Measurements from ENCODE around the gene DSCAM.

DNA sequence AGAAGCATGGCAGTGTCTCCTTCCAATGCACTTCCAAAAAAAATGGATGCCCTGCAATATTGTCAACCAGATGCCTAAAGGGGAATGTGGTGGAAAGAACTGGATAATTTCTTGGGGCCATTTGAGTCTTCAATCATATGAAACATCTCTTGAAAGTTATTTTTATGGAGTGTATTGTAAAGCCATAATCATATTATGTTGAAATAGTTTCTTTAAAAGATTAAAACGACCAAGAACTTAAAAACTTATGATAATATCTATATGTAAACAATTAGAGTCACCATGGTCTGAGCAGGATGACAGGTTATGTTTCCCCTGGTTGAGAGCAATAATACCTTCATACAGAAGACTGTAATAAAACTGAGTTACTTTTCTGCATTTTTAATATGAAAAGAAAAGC lies 522.6 kb downstream of the DSCAM start:
- TF ChIP-seq, protein P1, sequence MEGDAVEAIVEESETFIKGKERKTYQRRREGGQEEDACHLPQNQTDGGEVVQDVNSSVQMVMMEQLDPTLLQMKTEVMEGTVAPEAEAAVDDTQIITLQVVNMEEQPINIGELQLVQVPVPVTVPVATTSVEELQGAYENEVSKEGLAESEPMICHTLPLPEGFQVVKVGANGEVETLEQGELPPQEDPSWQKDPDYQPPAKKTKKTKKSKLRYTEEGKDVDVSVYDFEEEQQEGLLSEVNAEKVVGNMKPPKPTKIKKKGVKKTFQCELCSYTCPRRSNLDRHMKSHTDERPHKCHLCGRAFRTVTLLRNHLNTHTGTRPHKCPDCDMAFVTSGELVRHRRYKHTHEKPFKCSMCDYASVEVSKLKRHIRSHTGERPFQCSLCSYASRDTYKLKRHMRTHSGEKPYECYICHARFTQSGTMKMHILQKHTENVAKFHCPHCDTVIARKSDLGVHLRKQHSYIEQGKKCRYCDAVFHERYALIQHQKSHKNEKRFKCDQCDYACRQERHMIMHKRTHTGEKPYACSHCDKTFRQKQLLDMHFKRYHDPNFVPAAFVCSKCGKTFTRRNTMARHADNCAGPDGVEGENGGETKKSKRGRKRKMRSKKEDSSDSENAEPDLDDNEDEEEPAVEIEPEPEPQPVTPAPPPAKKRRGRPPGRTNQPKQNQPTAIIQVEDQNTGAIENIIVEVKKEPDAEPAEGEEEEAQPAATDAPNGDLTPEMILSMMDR (IDR thresholded peaks at IDR 0.05): no peak
- TF ChIP-seq EZH2phosphoT487 (IDR thresholded peaks at IDR 0.05) (no peak), EZH2 (IDR thresholded peaks at IDR 0.05) (no peak)
